Colon (tissue), 2 donors: Measurements from ENCODE around the gene ADAMTS20.
A peak's percentile ranks its signal among the peaks of the same experiment; 100 is the strongest.
"Not testable (repeated sequence)": the region's sequence is repeated elsewhere in the genome, so short reads cannot be mapped to it uniquely, and the experiment has no call there.

Experiments used
- FAIRE-seq: peaks from 2 replicates; lab custom pipeline; 2012; peaks lifted over from hg19 to GRCh38; lab: Jason Lieb, UNC
- donor health status: control.
- donor health status: control.

The ADAMTS20 gene

GRCh38 chr12:43360001-43360400 is 192.0 kb downstream of the ADAMTS20 start:
- not testable (repeated sequence) for FAIRE-seq

- peak; percentile 21 for FAIRE-seq
Measured at GRCh38 chr12:43357141-43357540, 194.9 kb downstream of the ADAMTS20 start.

GRCh38 chr12:43352001-43352400 is 200.0 kb downstream of the ADAMTS20 start:
- no peak for FAIRE-seq

- no peak for FAIRE-seq
Measured at GRCh38 chr12:43349863-43350262, 202.1 kb downstream of the ADAMTS20 start.

- no peak for FAIRE-seq
Measured at GRCh38 chr12:43348221-43348620, 203.8 kb downstream of the ADAMTS20 start.

- FAIRE-seq = no peak
Measured at GRCh38 chr12:43347026-43347425, 205.0 kb downstream of the ADAMTS20 start.

GRCh38 chr12:43345023-43345422 is 207.0 kb downstream of the ADAMTS20 start:
- no peak for FAIRE-seq

GRCh38 chr12:43341785-43342313 is 210.2 kb downstream of the ADAMTS20 start:
- FAIRE-seq = not testable (repeated sequence)

GRCh38 chr12:43338848-43339526 is 213.0 kb downstream of the ADAMTS20 start:
- no peak for FAIRE-seq

- FAIRE-seq = no peak
Measured at GRCh38 chr12:43337571-43338444, 214.2 kb downstream of the ADAMTS20 start.

- peak; percentile 57 for FAIRE-seq
Measured at GRCh38 chr12:43336962-43337555, 214.9 kb downstream of the ADAMTS20 start.

- FAIRE-seq = no peak
Measured at GRCh38 chr12:43333644-43334043, 218.4 kb downstream of the ADAMTS20 start.

GRCh38 chr12:43332977-43333640 is 218.9 kb downstream of the ADAMTS20 start:
- FAIRE-seq = no peak

GRCh38 chr12:43331935-43332334 is 220.1 kb downstream of the ADAMTS20 start:
- FAIRE-seq = no peak

GRCh38 chr12:43329375-43329774 is 222.6 kb downstream of the ADAMTS20 start:
- FAIRE-seq = no peak

- FAIRE-seq = no peak
Measured at GRCh38 chr12:43325786-43326185, 226.2 kb downstream of the ADAMTS20 start.

- FAIRE-seq = no peak
Measured at GRCh38 chr12:43320281-43320680, 231.7 kb downstream of the ADAMTS20 start.

- no peak for FAIRE-seq
Measured at GRCh38 chr12:43318021-43318420, 234.0 kb downstream of the ADAMTS20 start.

GRCh38 chr12:43317156-43317555 is 234.8 kb downstream of the ADAMTS20 start:
- no peak for FAIRE-seq

GRCh38 chr12:43316520-43316919 is 235.5 kb downstream of the ADAMTS20 start:
- no peak for FAIRE-seq

GRCh38 chr12:43315961-43316360 is 236.0 kb downstream of the ADAMTS20 start:
- FAIRE-seq = no peak

- FAIRE-seq = no peak
Measured at GRCh38 chr12:43312991-43313505, 239.0 kb downstream of the ADAMTS20 start.
